IPS-18a (cell line): Measurements from ENCODE around the gene CREBBP.
"Not testable (repeated sequence)": the region's sequence is repeated elsewhere in the genome, so short reads cannot be mapped to it uniquely, and the experiment has no call there.

Source experiments
- H3K27ac ChIP-seq: one replicate; pipeline ENCODE4 v1.5.1; 2013; ENCODE audit warnings: low read length
- H3K27me3 ChIP-seq: one replicate; pipeline ENCODE4 v1.6.1; 2013; ENCODE audit warnings: mild to moderate bottlenecking, low read length; ENCODE audit not compliant: control insufficient read depth, insufficient read depth
- H3K36me3 ChIP-seq: one replicate; pipeline ENCODE4 v1.6.1; 2013; ENCODE audit warnings: low read depth, low read length; ENCODE audit not compliant: control insufficient read depth
- H3K4me1 ChIP-seq: one replicate; pipeline ENCODE4 v1.6.1; 2013; ENCODE audit warnings: low read depth, low read length; ENCODE audit not compliant: control insufficient read depth
- H3K4me3 ChIP-seq: one replicate; pipeline ENCODE4 v1.5.1; 2013; ENCODE audit warnings: low read length
- H3K9ac ChIP-seq: one replicate; pipeline ENCODE4 v1.6.1; 2013; ENCODE audit warnings: mild to moderate bottlenecking, low read length, moderate library complexity
- H3K9me3 ChIP-seq: one replicate; pipeline ENCODE4 v1.6.1; 2013; ENCODE audit warnings: low read depth, low read length; ENCODE audit not compliant: control insufficient read depth

The CREBBP gene

DNA sequence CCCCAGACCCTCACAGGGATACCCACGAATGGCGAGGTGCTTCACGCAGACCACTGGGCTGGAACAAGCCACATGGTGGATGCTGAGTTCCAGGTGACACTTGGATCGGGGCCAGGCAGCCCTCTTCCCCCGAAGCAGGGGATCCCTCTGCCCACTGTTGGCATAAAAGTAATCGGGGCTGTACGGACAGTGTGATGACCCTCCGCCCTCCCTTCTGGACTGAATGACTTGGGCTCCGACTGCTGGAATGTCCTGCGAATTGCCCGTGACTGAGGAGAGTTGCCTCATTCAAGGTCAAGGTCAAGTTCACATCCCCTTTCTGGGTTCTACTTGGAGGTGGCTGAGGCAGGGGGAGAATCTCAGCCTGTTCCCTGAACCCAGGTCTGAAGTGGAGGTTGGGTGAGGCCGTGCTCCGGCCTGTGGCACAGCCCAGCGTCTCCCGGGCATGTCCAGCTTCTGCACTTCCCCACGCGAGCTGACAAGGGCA is 28.5 kb upstream of the CREBBP start:
- H3K27ac ChIP-seq, result no peak overlapping the region
- H3K9ac ChIP-seq, result no peak overlapping the region
- H3K9me3 ChIP-seq, result no peaks in the 10 kb centered on the region
- H3K27me3 ChIP-seq, result no peaks in the 10 kb centered on the region
- no peaks in the 10 kb centered on the region for H3K4me1 ChIP-seq
- no peaks in the 10 kb centered on the region for H3K36me3 ChIP-seq
- H3K4me3 ChIP-seq, result no peak overlapping the region

DNA sequence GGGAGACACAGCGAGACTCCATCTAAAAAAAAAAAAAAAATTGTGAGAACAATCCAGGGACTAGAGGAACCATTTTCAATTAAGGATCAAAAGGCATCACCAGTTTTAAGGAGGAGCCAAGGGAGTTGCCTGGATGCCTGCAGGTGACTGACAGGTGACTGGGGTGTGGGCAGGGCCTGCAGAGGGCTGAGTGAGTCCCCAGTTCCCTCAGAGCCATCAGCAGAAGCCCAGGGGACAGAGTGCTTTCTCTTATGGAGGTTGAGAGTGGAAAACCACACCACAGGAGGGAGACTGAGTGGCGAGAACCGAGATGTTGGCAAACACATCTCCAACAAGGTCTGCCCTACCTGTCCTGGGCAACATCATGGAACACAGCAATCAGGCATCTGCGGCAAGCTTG is 27.1 kb upstream of the CREBBP start:
- no peak overlapping the region for H3K4me3 ChIP-seq
- no peaks in the 10 kb centered on the region for H3K36me3 ChIP-seq
- no peak overlapping the region for H3K27ac ChIP-seq
- H3K27me3 ChIP-seq, result no peaks in the 10 kb centered on the region
- no peaks in the 10 kb centered on the region for H3K9me3 ChIP-seq
- H3K4me1 ChIP-seq, result no peaks in the 10 kb centered on the region
- no peak overlapping the region for H3K9ac ChIP-seq

DNA sequence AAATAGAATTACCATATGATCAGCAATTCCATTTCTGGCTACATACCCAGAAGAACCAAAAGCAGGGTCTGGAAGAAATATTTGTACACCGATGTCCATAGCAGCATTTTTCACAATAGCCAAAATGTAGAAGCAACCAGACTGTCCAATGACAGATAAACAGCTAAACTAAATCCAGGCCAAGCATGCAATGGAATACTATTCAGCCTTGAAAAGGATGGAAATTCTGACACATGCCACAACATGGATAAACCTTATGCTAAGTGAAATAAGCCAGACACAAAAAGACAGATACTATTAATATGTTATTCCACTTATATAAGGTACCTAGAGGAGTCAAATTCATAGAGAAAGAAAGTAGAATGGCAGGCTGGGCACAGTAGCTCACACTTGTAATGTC is 25.9 kb upstream of the CREBBP start:
- no peaks in the 10 kb centered on the region for H3K4me1 ChIP-seq
- no peaks in the 10 kb centered on the region for H3K9me3 ChIP-seq
- H3K4me3 ChIP-seq, result no peak overlapping the region
- no peaks in the 10 kb centered on the region for H3K27me3 ChIP-seq
- H3K9ac ChIP-seq, result no peak overlapping the region
- H3K27ac ChIP-seq, result no peak overlapping the region
- no peaks in the 10 kb centered on the region for H3K36me3 ChIP-seq

DNA sequence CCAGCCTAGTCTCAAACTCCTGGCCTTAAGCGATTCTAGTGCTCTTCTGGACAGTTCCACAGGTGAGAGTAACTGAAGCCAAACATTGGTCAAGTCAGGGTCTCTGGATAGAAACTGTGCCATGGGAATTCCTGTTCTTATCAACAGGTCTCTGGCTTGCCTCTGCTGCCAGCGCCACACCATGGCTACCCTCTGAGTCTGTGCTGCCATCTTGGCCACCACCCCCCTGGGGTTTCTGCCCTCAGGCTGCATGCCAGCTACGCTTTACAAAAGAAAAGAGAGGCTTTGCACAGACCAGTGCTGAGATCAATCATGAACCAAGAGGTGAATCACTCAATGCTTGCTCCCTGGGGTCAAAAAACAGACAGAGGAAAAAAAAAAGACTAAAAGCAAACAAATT is 24.4 kb upstream of the CREBBP start:
- Histone ChIP-seq H3K9me3 (no peaks in the 10 kb centered on the region), H3K4me3 (no peak overlapping the region), H3K4me1 (no peaks in the 10 kb centered on the region), H3K36me3 (no peaks in the 10 kb centered on the region), H3K27me3 (no peaks in the 10 kb centered on the region), H3K27ac (no peak overlapping the region), H3K9ac (no peak overlapping the region)

DNA sequence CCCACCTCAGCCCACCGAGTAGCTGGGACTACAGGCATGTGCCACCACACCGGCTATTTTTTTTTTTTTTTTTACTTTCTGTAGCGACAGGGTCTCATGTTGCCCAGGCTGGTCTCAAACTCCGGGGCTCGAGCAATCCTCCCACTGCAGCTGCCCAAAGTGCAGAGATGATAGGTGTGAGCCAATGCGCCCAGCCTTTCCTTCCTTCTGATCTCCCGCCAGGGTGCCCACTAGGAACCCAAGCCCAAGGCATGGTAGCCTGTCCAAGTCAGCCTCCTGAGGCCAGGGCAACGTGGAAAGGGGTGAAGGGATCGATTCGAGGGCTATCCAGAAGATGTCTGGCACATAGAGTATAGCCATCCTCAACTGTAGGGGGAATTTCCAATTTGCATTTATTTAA is 9.6 kb upstream of the CREBBP start:
- H3K36me3 ChIP-seq, result no peaks in the 10 kb centered on the region
- H3K27me3 ChIP-seq, result no peaks in the 10 kb centered on the region
- no peak overlapping the region for H3K9ac ChIP-seq
- no peaks in the 10 kb centered on the region for H3K4me1 ChIP-seq
- H3K9me3 ChIP-seq, result peaks cover 2% of the 10 kb centered on the region
- H3K27ac ChIP-seq, result no peak overlapping the region
- no peak overlapping the region for H3K4me3 ChIP-seq

DNA sequence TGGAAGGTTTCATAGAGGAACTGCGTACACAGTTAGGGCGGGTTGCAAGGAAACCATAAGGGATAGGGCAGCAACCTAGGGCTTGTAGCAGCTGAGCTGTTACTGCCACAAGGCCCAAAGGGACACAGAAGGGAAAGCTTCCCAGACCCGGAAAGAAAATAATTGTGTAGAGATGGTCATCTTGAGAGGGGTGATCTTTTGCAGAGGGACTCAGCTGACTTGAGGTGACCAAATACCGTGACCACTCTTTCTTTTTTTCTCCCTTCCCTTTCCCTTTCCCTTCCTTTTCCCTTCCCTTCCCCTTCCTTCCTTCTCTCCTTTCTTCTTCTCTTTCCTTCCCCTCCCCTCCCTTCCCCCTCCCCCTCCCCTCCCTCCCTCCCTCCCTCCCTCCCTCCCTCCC is 8.5 kb upstream of the CREBBP start:
- no peaks in the 10 kb centered on the region for H3K36me3 ChIP-seq
- H3K4me3 ChIP-seq, result no peak overlapping the region
- no peak overlapping the region for H3K27ac ChIP-seq
- H3K9ac ChIP-seq, result no peak overlapping the region
- no peaks in the 10 kb centered on the region for H3K4me1 ChIP-seq
- no peaks in the 10 kb centered on the region for H3K9me3 ChIP-seq
- no peaks in the 10 kb centered on the region for H3K27me3 ChIP-seq

DNA sequence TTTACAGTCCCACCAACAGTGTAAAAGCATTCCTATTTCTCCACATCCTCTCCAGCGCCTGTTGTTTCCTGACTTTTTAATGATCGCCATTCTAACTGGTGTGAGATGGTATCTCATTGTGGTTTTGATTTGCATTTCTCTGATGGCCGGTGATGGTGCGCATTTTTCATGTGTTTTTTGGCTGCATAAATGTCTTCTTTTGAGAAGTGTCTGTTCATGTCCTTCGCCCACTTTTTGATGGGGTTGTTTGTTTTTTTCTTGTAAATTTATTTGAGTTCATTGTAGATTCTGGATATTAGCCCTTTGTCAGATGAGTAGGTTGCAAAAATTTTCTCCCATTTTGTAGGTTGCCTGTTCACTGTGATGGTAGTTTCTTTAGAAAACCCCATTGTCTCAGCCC is 5.5 kb upstream of the CREBBP start:
- H3K4me3 ChIP-seq, H3K9ac ChIP-seq, H3K27ac ChIP-seq, H3K4me1 ChIP-seq, H3K9me3 ChIP-seq, H3K27me3 ChIP-seq, H3K36me3 ChIP-seq: not testable (repeated sequence)

DNA sequence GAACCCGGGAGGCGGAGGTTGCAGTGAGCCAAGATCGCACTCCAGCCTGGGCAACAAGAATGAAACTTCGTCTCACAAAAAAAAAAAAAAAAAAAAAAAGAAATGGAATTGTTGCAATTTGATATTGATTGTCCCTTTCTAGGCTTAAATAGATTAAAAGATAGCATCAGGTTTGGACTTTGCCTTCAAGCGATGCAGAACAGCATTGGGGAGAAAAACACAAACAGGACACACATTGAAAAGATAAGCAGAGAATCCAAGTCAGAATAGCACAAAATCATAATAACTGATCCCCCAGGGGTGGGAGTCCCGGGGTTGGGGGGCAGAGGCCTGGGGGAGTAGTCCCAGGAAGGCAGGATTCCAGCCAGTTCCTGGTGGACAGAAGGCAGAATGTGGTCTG is 3.9 kb upstream of the CREBBP start:
- Histone ChIP-seq H3K27me3 (no peaks in the 10 kb centered on the region), H3K36me3 (no peaks in the 10 kb centered on the region), H3K4me3 (no peak overlapping the region), H3K4me1 (no peaks in the 10 kb centered on the region), H3K27ac (no peak overlapping the region), H3K9me3 (no peaks in the 10 kb centered on the region), H3K9ac (no peak overlapping the region)

DNA sequence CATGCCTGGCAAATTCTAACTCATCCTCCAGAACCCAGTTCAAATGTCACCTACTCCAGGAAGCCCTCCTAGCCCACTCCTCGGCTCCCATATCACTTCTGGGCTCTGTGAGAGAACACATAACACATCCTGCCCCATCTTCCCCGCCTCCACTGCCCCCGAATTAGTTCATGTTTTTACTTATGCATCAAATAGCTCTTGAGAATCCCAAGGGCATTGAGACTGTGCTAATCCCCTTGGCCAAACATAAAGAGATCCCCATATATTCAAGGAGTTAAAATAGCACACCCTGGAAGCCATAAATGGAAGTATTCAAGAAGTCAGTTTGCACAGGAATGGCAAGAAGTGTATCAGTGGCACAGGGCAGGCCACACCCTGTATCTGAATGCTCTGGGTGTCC is 2.0 kb upstream of the CREBBP start:
- Histone ChIP-seq H3K9ac (no peak overlapping the region), H3K4me3 (no peak overlapping the region), H3K4me1 (peaks cover 12% of the 10 kb centered on the region)

DNA sequence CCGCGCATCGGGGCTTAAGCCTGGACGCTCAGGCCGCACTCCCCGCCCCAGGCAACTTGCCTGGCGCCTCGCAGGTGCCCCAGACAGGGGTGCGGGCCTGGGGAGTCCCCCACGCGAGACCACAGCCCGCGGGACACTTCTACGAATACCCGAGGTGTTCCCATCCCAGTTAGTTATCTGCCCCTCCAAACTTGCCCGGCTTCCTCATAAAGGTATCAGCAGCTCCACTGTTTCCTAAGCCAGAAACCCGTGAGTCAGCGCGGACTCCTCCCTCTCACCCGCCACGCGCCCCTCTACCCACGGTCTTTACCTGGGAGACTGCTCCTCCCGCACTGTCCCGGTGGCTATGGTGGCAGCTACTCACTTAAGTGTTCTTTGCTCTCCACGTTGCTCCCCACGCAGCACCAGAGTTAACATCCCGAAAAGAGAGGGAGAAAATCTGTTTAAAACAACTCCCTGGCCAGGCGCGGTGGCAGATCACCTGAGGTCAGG is 1.0 kb upstream of the CREBBP start:
- H3K4me1 ChIP-seq, result peaks cover 12% of the 10 kb centered on the region
- no peak overlapping the region for H3K27ac ChIP-seq

More for the DNA sequence above, 2.0 kb upstream of the CREBBP start:
- H3K36me3 ChIP-seq, result no peaks in the 10 kb centered on the region
- no peaks in the 10 kb centered on the region for H3K9me3 ChIP-seq
- no peak overlapping the region for H3K27ac ChIP-seq
- H3K27me3 ChIP-seq, result peaks cover 8% of the 10 kb centered on the region

DNA sequence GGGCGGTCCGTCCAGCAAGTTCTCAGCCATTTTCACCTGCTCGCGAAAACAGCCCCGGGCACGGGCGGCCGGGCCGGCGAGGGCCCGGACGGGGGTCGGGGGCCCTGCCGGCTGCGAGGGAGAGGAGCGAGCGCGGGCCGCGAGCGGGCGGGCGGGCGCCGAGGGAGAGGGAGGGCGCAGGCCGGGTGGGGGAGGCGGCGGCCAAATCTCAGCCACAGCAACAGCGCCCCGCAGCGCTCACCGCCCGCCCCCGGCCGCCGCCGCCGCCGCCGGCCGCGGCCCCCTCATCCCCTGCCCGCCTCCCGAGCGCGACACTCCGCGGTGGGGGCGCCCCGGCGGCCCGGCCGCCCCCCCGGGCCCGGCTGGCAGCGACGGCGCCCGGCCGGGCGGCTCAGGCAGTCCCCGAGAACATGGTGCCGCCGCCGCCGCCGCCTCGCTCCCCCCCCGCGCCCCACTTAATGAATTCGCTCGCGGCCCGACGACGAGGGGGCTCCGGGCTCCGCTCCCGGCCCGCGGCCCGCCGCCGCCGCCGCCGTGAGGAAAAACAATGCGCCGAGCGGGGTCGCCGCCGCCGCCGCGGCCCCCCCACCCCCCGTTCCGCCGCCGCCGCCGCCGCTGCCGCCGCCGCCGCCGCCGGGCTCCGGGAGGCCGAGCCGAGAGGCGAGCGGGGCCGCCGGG is 487 bp downstream of the CREBBP start:
- Histone ChIP-seq H3K4me3 (peak overlapping the region; percentile 91), H3K36me3 (no peaks in the 10 kb centered on the region), H3K4me1 (peaks cover 14% of the 10 kb centered on the region), H3K27me3 (peaks cover 8% of the 10 kb centered on the region), H3K9me3 (no peaks in the 10 kb centered on the region), H3K27ac (no peak overlapping the region), H3K9ac (peak overlapping the region; percentile 45)

More for the DNA sequence above, 1.0 kb upstream of the CREBBP start:
- Histone ChIP-seq H3K27me3 (peaks cover 8% of the 10 kb centered on the region), H3K9me3 (no peaks in the 10 kb centered on the region), H3K36me3 (no peaks in the 10 kb centered on the region), H3K4me3 (peak overlapping the region; percentile 52), H3K9ac (peak overlapping the region; percentile 67)

DNA sequence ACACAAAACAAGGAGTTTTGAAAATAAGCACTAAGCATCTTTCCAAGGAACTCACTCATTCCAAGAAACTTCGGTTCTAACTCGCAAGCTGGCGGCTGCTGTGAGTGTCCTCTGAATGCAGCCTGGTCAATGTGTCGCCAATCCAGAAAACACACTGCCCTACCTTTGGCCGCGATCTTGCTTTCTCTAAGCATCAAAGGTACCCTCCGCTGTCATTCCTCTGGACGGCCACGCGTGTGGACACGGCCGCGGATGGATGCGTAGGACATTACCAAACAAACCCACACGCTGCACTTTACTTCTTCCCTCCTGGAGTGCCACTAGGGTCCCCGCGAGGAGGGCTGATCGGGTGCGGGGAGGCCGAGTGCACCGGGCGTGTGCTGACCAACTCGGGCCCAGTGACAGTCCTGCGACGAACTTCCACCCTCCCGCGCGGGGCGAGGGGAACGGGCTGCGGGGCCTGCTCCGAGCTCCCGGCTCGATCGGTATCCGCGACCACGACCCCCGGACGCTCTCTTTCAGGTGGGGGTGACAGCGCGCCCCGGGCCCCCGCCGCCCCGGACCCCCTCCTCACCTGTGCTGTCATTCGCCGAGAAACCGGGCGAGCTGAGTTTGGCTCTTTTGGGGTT is 1.1 kb downstream of the CREBBP start:
- H3K9ac ChIP-seq, result peak overlapping the region; percentile 45
- no peak overlapping the region for H3K27ac ChIP-seq
- H3K4me3 ChIP-seq, result peak overlapping the region; percentile 91
- no peaks in the 10 kb centered on the region for H3K36me3 ChIP-seq
- H3K27me3 ChIP-seq, result peaks cover 8% of the 10 kb centered on the region
- no peaks in the 10 kb centered on the region for H3K9me3 ChIP-seq
- H3K4me1 ChIP-seq, result peaks cover 15% of the 10 kb centered on the region
